ENCODE data around the gene HNRNPC.
A peak's percentile ranks its signal among the peaks of the same experiment; 100 is the strongest.
"Not testable (repeated sequence)": the region's sequence is repeated elsewhere in the genome, so short reads cannot be mapped to it uniquely, and the experiment has no call there.

Gene HNRNPC

GRCh38 chr14:21244544-21244943 lies 24.7 kb downstream of the HNRNPC start:
- no peak for DNase-seq

- DNase-seq, result peak in 1 of 2 experiments; percentile 41
Measured at GRCh38 chr14:21241218-21241819, 27.9 kb downstream of the HNRNPC start.

DNA sequence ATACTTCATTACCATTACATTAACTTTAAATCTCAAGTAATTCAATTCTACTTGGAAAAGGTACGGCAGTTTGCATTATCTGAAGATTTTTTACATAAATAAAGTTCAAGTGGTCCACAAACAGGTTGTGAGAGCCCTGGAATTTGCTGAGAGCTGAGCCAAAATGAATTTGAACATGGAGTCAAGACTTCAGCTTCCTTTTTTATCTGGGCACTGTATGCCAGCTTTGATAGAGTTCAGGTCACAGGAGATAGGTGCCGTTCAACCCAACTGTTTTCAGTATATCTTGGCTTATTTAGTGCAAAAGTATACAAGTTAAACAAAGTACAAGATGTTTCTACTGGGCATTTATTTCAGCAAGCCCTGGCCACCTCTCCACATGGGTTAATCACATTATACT lies 28.8 kb downstream of the HNRNPC start:
- no peak for DNase-seq

DNA sequence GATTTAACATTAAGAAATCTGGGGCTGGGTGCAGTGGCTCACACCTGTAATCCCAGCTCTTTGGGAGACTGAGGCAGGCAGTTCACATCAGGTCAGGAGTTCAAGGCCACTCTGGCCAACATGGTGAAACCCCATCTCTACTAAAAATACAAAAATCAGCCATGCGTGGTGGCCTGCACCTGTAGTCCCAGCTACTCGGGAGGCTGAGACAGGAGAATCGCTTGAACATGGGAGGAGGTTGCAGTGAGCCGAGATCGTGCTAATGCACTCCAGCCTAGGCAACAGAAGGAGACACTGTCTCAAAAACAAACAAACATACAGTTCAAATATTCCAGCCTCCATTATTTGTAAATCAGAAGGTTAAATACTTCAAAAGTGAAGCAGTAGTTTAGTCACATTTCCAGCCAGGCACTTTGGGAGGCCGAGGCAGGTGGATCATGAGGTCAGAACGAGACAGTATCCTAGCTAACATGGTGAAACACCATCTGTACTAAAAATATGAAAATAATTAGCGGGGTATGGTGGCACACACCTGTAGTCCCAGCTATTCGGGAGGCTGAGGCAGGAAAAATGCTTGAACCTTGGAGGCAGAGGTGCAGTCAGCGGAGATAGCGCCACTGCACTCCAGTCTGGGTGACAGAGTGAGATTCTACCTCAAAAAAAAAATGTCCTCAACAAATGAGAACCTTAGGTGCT lies 30.3 kb downstream of the HNRNPC start:
- no peak for DNase-seq

- no peak for DNase-seq
Measured at GRCh38 chr14:21236948-21237797, 32.1 kb downstream of the HNRNPC start.

- DNase-seq, result no peak
Measured at GRCh38 chr14:21234112-21234511, 35.1 kb downstream of the HNRNPC start.

- peak in 1 of 2 experiments; percentile 40 for DNase-seq
Measured at GRCh38 chr14:21233457-21234076, 35.7 kb downstream of the HNRNPC start.

GRCh38 chr14:21231020-21231652 lies 38.1 kb downstream of the HNRNPC start:
- no peak for DNase-seq

GRCh38 chr14:21229821-21230220 lies 39.4 kb downstream of the HNRNPC start:
- DNase-seq, result no peak

DNA sequence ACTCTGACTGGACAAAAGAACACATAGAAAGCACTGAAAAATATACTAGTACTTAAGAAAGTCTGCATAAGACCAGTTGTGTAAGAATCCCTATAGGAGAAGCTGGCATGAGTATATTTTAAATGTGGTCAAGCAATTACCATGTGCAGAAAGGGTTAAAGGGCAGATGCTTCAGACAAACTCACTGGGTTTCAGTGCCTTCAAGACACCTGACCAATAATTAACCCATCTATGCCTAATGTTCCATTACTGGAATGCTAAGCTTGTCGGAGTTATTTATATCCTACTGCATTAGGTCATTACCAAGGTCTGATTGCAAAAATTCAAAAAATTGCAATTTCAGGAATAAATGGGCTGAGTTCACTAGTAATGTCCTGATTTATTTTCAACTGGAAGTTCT lies 41.3 kb downstream of the HNRNPC start:
- no peak for DNase-seq

GRCh38 chr14:21227150-21227549 lies 42.1 kb downstream of the HNRNPC start:
- no peak for DNase-seq

DNA sequence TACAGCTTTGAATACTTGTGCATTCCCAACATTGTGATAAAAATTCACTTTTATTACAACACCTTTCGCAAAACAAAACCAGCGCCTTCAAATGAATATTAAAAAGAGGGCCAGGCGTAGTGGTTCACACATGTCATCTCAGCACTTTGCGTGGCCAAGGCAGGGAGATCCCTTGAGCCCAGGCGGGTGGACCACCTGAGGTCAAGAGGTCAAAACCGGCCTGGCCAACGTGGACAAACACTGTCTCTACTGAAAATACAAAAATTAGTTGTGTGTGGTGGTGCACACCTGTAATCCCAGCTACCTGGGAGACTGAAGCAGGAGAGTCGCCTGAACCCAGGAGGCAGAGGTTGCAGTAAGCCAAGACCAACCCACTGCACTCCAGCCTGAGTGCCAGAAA lies 42.8 kb downstream of the HNRNPC start:
- DNase-seq, result no peak

DNA sequence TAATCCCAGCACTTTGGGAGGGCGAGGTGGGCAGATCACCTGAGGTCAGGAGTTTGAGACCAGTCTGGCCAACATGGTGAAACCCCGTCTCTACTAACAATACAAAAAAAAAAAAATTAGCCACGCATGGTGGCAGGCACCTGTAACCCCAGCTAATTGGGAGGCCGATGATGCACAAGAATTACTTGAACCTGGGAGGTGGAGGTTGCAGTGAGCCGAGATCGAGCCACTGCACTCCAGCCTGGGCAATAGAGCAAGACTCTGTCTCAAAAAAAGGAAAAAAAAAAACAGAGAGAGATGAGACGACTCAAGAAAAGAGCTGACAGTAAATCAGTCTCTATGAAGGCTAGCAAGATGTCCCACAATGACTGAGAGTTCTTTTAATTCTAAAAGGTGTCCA lies 44.1 kb downstream of the HNRNPC start:
- not testable (repeated sequence) for DNase-seq

GRCh38 chr14:21220874-21221477 lies 48.3 kb downstream of the HNRNPC start:
- no peak for DNase-seq

DNA sequence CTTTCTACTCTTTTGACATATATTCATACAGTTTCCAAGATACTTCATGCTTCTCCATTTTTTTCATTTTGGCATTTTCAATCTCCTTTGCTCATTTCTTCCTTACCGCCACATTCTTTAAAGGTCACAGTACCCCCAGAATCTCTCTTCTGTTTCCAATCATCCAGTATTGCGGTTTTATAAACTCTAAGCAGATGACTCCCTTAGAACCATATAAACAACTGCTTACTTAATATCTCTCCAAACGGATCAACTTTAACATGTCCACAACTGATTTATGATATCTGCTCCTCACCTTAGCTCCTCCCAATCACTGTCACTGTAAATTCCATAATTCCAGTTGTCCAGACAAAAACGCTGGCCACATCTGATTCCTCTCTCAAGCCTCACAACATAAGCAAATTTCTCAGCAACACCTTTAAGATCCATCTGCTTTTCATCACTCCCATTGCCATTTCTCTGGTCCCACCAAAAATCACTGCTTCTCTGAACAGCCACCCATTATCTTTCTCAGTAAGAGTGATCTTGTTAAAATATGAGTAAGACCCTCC lies 49.6 kb downstream of the HNRNPC start:
- DNase-seq, result no peak

DNA sequence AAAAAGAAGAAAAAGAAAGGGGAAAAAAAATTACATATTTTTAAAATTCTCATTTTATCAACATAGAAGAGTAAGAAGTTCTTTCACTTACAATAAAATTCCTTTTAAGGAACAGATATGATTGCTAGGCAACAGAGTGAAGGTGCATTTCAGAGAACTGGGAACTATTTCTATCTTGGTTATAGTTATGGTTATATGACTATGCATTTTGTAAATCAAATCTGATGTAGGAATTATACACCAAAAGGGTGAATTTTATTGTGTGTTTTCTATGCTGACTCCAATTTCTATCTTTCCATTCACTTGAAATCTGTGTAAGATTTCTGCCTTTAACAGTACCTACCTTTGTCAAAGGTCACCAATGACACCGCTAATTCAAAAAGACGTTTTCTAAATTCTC lies 50.1 kb downstream of the HNRNPC start:
- DNase-seq, result no peak

DNA sequence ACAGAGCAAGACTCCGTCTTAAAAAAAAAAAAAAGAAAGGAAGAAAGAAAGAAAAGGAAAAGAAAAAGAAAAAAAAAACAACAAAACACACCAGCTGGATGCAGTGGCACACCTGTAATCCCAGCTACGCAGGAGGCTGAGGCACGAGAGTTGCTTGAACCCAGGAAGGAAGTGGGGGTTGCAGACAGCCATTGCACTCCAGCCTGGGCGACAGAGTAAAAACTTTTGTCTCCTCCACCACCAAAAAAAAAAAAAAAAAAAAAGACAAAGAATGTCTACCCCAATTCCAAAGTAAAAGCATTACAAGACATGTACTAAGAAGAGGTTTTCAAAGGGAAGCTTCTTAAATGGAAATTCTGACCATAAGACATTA lies 53.4 kb downstream of the HNRNPC start:
- DNase-seq, result no peak

DNA sequence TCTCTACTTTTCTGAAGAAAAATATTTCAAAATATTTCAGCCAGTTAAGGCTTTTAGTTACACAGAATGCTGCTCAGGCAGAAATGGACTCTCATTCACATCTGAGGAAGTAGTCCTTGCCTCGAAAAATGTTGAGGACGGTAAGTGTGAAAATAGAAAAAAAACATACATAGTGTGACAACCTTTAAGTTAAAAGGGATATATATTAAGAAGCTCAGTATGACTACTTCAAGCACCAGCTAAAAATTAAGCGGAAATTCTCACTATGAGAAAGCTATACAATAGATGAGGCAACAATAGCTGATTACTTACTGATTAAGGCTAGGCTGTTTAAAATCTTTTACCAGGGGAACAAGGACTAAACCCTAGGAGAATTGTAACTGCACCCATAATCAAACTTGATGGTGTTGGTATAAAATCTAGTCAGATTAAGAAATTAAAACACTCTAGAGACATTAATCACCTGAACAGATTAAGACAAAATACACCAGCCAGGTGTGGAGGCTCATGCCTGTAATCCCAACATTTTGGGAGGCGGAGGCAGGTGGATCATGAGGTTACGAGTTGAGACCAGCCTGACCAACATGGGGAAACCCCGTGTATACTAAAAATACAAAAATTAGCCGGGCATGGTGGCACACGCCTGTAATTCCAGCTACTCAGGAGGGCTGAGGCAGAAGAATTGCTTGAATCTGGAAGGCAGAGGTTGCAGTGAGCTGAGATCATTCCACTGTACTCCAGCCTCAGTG lies 53.9 kb downstream of the HNRNPC start:
- no peak for DNase-seq

- DNase-seq, result no peak
Measured at GRCh38 chr14:21213652-21214051, 55.6 kb downstream of the HNRNPC start.

GRCh38 chr14:21212824-21213223 lies 56.4 kb downstream of the HNRNPC start:
- not testable (repeated sequence) for DNase-seq

GRCh38 chr14:21211509-21211908 lies 57.7 kb downstream of the HNRNPC start:
- DNase-seq, result no peak
